ENCODE measurements around the gene RSU1.

The RSU1 gene

GRCh38 chr10:16689696-16690095 lies 127.5 kb downstream of the RSU1 start:
- whole genome bisulfite sequencing, 2 experiments: 87 to 89% methylated on average over 5 of the region's 5 CpGs
- Histone ChIP-seq H3K36me3 (ENCODE audit: control insufficient read depth, insufficient read depth, low read length) (no peaks in the 10 kb centered on the region), H3K27ac (ENCODE audit: insufficient read depth, low read depth, low read length, poor library complexity, severe bottlenecking) (no peak overlapping the region), H3K4me1 (ENCODE audit: control insufficient read depth, insufficient read depth, low read length) (no peaks in the 10 kb centered on the region), H3K27me3 (ENCODE audit: control insufficient read depth, insufficient read depth, low read length, poor library complexity, severe bottlenecking) (no peaks in the 10 kb centered on the region), H3K4me3 (ENCODE audit: insufficient read depth, low read depth, low read length) (no peak overlapping the region), H3K9me3 (ENCODE audit: control insufficient read depth, low read length) (no peaks in the 10 kb centered on the region)

GRCh38 chr10:16689227-16689626 lies 128.0 kb downstream of the RSU1 start:
- H3K27ac ChIP-seq (ENCODE audit: insufficient read depth, low read depth, low read length, poor library complexity, severe bottlenecking): no peak overlapping the region
- H3K36me3 ChIP-seq (ENCODE audit: control insufficient read depth, insufficient read depth, low read length): no peaks in the 10 kb centered on the region
- H3K4me1 ChIP-seq (ENCODE audit: control insufficient read depth, insufficient read depth, low read length): no peaks in the 10 kb centered on the region
- no peaks in the 10 kb centered on the region for H3K27me3 ChIP-seq (ENCODE audit: control insufficient read depth, insufficient read depth, low read length, poor library complexity, severe bottlenecking)
- WGBS, 2 experiments: 100% methylated on average over 1 of the region's 1 CpG; no CpG with 5 or more reads in 1 of the 2 experiments
- no peak overlapping the region for H3K4me3 ChIP-seq (ENCODE audit: insufficient read depth, low read depth, low read length)
- H3K9me3 ChIP-seq (ENCODE audit: control insufficient read depth, low read length): no peaks in the 10 kb centered on the region

DNA sequence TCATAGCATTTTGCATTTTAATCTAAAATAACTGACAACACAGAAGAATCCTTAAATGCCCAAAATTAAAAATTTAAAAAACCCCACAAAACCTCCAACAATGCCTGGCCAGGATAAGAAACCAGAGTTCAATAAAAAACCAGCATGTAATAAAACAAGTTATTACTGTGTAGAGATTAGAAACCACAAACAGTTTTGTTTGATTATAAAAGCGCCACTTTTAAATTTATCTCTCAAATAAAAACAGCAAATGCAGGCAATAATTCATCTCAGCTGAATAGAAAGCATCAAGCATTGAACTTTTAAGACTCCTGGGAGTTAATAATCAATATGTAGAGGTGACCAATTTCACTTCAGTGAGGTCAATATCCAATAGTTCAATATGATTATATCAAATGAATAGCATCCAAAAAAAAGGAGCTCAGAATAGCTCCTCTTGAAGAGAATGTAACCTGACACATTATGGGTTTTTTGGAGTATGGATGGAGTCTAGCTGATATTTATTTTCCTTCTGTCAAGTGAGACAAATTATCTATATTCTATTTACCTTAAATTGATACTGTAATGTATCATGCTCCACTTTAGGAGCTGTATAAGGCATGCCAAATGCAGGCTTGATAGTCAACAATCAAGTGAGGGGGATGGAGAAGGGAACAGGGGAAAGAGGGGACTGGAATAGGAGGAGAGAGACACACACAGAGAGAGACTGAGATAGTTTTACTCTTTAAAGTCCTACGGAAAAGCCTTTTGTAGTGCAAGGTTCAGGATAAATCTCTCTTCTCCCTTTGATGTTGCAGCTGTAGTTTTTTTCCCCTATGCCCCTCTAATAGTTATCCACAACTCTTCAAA lies 130.9 kb downstream of the RSU1 start:
- 53 to 65% methylated on average over 1 to 2 of the region's 2 CpGs for WGBS, 2 experiments
- Histone ChIP-seq H3K27me3 (ENCODE audit: control insufficient read depth, insufficient read depth, low read length, poor library complexity, severe bottlenecking) (no peaks in the 10 kb centered on the region), H3K36me3 (ENCODE audit: control insufficient read depth, insufficient read depth, low read length) (no peaks in the 10 kb centered on the region), H3K27ac (ENCODE audit: insufficient read depth, low read depth, low read length, poor library complexity, severe bottlenecking) (no peak overlapping the region), H3K9me3 (ENCODE audit: control insufficient read depth, low read length) (no peaks in the 10 kb centered on the region), H3K4me1 (ENCODE audit: control insufficient read depth, insufficient read depth, low read length) (no peaks in the 10 kb centered on the region), H3K4me3 (ENCODE audit: insufficient read depth, low read depth, low read length) (no peak overlapping the region)

DNA sequence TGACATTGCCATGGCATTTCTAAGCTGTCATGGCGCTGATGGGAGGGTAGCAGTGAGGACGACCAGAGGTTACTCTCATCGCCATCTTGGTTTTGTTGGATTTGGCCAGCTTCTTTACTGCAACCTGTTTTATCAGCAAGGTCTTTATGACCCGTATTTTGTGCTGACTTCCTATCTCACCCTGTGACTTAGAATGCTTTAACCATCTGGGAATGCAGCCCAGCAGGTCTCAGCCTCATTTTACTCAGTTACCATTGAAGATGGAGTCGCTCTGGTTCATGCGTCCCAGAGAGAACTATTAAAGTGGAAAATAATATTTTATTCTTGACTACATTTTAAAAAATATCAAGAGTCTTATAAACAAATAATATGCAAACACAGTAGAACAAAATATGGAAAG lies 131.7 kb downstream of the RSU1 start:
- H3K27ac ChIP-seq (ENCODE audit: insufficient read depth, low read depth, low read length, poor library complexity, severe bottlenecking): no peak overlapping the region
- 94 to 96% methylated on average over 4 of the region's 6 CpGs for WGBS, 2 experiments
- no peaks in the 10 kb centered on the region for H3K27me3 ChIP-seq (ENCODE audit: control insufficient read depth, insufficient read depth, low read length, poor library complexity, severe bottlenecking)
- H3K9me3 ChIP-seq (ENCODE audit: control insufficient read depth, low read length): no peaks in the 10 kb centered on the region
- H3K4me1 ChIP-seq (ENCODE audit: control insufficient read depth, insufficient read depth, low read length): no peaks in the 10 kb centered on the region
- no peaks in the 10 kb centered on the region for H3K36me3 ChIP-seq (ENCODE audit: control insufficient read depth, insufficient read depth, low read length)
- no peak overlapping the region for H3K4me3 ChIP-seq (ENCODE audit: insufficient read depth, low read depth, low read length)

DNA sequence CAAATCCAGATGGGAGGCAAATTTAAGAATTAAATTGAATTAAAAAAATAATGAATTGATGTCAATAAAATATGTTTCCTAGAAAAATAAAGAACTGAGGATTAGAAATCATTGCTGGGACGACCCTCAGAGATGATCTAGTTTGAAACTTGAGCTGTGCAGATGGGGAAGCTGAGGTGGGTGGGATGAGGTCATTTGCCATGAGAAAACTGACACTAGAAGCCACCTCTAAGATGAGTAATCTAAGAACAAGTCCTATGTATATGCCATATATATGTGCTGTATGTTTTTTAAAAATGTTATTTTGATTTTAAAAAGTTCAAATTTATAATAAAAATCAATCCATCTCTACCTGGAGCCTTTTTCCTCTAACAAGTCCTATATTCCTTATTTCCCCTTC lies 135.7 kb downstream of the RSU1 start:
- Histone ChIP-seq H3K27ac (ENCODE audit: insufficient read depth, low read depth, low read length, poor library complexity, severe bottlenecking) (no peak overlapping the region), H3K4me1 (ENCODE audit: control insufficient read depth, insufficient read depth, low read length) (no peaks in the 10 kb centered on the region), H3K36me3 (ENCODE audit: control insufficient read depth, insufficient read depth, low read length) (no peaks in the 10 kb centered on the region), H3K9me3 (ENCODE audit: control insufficient read depth, low read length) (no peaks in the 10 kb centered on the region), H3K4me3 (ENCODE audit: insufficient read depth, low read depth, low read length) (no peak overlapping the region), H3K27me3 (ENCODE audit: control insufficient read depth, insufficient read depth, low read length, poor library complexity, severe bottlenecking) (no peaks in the 10 kb centered on the region)
- 83 to 85% methylated on average over 1 of the region's 1 CpG for whole genome bisulfite sequencing, 2 experiments

DNA sequence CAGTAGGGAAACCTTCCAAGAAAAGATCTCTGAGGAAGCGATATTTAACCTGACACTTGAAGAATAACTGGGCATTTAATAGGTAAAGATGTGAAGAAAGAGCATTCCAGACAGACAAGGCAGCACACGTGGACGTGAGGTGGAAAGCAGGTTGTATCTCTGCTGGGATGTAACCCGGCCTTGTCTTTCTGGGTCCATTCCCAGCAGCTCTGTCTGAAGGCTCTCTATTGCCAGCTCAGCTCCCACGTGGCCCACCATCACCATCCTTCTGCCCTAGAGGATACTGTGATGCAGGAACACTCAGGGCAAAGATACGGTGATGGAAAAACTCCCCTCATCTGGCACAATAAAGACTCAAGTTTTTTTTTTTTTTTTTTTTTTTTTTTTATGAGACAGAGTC lies 137.7 kb downstream of the RSU1 start:
- Histone ChIP-seq H3K27ac (ENCODE audit: insufficient read depth, low read depth, low read length, poor library complexity, severe bottlenecking) (no peak overlapping the region), H3K36me3 (ENCODE audit: control insufficient read depth, insufficient read depth, low read length) (no peaks in the 10 kb centered on the region), H3K9me3 (ENCODE audit: control insufficient read depth, low read length) (no peaks in the 10 kb centered on the region), H3K27me3 (ENCODE audit: control insufficient read depth, insufficient read depth, low read length, poor library complexity, severe bottlenecking) (no peaks in the 10 kb centered on the region), H3K4me1 (ENCODE audit: control insufficient read depth, insufficient read depth, low read length) (no peaks in the 10 kb centered on the region), H3K4me3 (ENCODE audit: insufficient read depth, low read depth, low read length) (no peak overlapping the region)
- WGBS, 2 experiments: 92 to 93% methylated on average over 6 of the region's 6 CpGs

- Histone ChIP-seq H3K27me3 (ENCODE audit: control insufficient read depth, insufficient read depth, low read length, poor library complexity, severe bottlenecking) (no peaks in the 10 kb centered on the region), H3K27ac (ENCODE audit: insufficient read depth, low read depth, low read length, poor library complexity, severe bottlenecking) (no peak overlapping the region), H3K36me3 (ENCODE audit: control insufficient read depth, insufficient read depth, low read length) (no peaks in the 10 kb centered on the region), H3K4me1 (ENCODE audit: control insufficient read depth, insufficient read depth, low read length) (no peaks in the 10 kb centered on the region), H3K9me3 (ENCODE audit: control insufficient read depth, low read length) (no peaks in the 10 kb centered on the region), H3K4me3 (ENCODE audit: insufficient read depth, low read depth, low read length) (no peak overlapping the region)
- WGBS, 2 experiments: 96 to 97% methylated on average over 2 of the region's 2 CpGs
Observed at GRCh38 chr10:16675334-16675733, 141.9 kb downstream of the RSU1 start.

- WGBS, 2 experiments: 91 to 94% methylated on average over 9 of the region's 9 CpGs
- no peaks in the 10 kb centered on the region for H3K9me3 ChIP-seq (ENCODE audit: control insufficient read depth, low read length)
- no peak overlapping the region for H3K27ac ChIP-seq (ENCODE audit: insufficient read depth, low read depth, low read length, poor library complexity, severe bottlenecking)
- no peaks in the 10 kb centered on the region for H3K4me1 ChIP-seq (ENCODE audit: control insufficient read depth, insufficient read depth, low read length)
- H3K27me3 ChIP-seq (ENCODE audit: control insufficient read depth, insufficient read depth, low read length, poor library complexity, severe bottlenecking): no peaks in the 10 kb centered on the region
- H3K36me3 ChIP-seq (ENCODE audit: control insufficient read depth, insufficient read depth, low read length): no peaks in the 10 kb centered on the region
- no peak overlapping the region for H3K4me3 ChIP-seq (ENCODE audit: insufficient read depth, low read depth, low read length)
Observed at GRCh38 chr10:16674147-16674703, 143.0 kb downstream of the RSU1 start.

DNA sequence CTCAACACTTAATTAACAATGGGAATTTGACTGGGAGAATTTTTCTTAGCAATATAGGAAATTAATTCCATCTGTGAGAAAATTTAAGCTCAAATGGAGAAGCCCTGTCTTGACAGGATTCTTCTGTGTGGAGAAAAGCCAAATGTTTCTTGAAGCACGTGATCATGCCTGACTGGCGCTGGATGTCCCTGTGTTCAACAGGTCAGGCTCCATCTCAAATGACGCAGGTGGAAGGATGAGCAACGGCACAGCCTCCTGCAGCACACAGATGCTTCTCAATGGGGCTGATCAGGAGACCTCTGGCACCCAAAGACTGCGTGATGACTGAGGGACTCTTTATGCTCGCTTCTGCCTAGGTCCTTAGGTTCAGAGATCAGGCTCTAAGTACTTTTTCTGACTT lies 143.8 kb downstream of the RSU1 start:
- Histone ChIP-seq H3K4me1 (ENCODE audit: control insufficient read depth, insufficient read depth, low read length) (no peaks in the 10 kb centered on the region), H3K9me3 (ENCODE audit: control insufficient read depth, low read length) (no peaks in the 10 kb centered on the region), H3K36me3 (ENCODE audit: control insufficient read depth, insufficient read depth, low read length) (no peaks in the 10 kb centered on the region), H3K27me3 (ENCODE audit: control insufficient read depth, insufficient read depth, low read length, poor library complexity, severe bottlenecking) (no peaks in the 10 kb centered on the region), H3K4me3 (ENCODE audit: insufficient read depth, low read depth, low read length) (no peak overlapping the region), H3K27ac (ENCODE audit: insufficient read depth, low read depth, low read length, poor library complexity, severe bottlenecking) (no peak overlapping the region)
- WGBS, 2 experiments: 94 to 97% methylated on average over 6 of the region's 6 CpGs

- H3K9me3 ChIP-seq (ENCODE audit: control insufficient read depth, low read length): no peaks in the 10 kb centered on the region
- H3K27ac ChIP-seq (ENCODE audit: insufficient read depth, low read depth, low read length, poor library complexity, severe bottlenecking): no peak overlapping the region
- no peaks in the 10 kb centered on the region for H3K4me1 ChIP-seq (ENCODE audit: control insufficient read depth, insufficient read depth, low read length)
- no peaks in the 10 kb centered on the region for H3K36me3 ChIP-seq (ENCODE audit: control insufficient read depth, insufficient read depth, low read length)
- no peaks in the 10 kb centered on the region for H3K27me3 ChIP-seq (ENCODE audit: control insufficient read depth, insufficient read depth, low read length, poor library complexity, severe bottlenecking)
- no peak overlapping the region for H3K4me3 ChIP-seq (ENCODE audit: insufficient read depth, low read depth, low read length)
- 84 to 86% methylated on average over 7 of the region's 7 CpGs for WGBS, 2 experiments
Observed at GRCh38 chr10:16663444-16663843, 153.8 kb downstream of the RSU1 start.

All from ectodermal cell (in vitro differentiated cells).